GM21381 (cell line): ENCODE data around the gene EIF5A.
"Not testable (repeated sequence)": the region's sequence is repeated elsewhere in the genome, so short reads cannot be mapped to it uniquely, and the experiment has no call there.

Experiments
- ATAC-seq: cut with Tn5 transposase; IDR thresholded peaks from one replicate; pipeline ENCODE4 v1.9.1; 2021; ENCODE audit warnings: mild to moderate bottlenecking, moderate library complexity; ENCODE audit not compliant: unreplicated experiment

Gene EIF5A

GRCh38 chr17:7329374-7329996, 22.1 kb downstream of the EIF5A start:
- peak; percentile 56 for ATAC-seq

DNA sequence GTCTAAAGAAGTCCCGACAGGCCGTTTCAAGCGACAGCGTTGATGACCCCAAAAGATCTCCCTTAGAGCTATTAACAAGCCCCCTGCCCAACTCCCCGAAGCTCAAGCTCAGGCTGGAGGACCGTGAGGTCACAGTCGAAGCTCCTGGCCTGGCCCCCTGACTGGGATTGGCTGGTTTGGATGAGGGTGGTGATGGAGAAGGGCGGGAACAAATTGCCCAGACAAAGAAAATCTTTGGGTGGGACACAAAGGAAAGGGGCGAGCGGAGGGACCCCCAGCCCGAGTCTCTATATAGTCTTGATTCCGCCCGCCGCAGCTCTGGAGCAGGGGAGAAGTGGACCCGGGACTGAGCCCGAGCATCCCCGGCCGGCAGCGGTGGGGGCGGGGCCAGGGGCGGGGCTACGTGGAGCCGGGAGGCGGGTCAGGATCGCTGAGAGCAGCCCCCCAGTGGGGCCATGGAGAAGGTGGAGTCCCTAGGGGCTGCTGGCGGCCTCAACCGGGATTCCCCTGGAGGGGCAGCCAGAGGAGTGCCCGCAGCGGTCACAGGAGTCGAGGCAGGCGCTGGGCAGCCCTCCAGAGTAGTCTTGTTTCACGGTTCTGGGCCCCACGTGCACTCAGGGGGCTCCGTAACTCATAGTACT, 22.7 kb downstream of the EIF5A start:
- ATAC-seq: peak; percentile 36

- no peak for ATAC-seq
Observed at GRCh38 chr17:7330638-7331015, 23.2 kb downstream of the EIF5A start.

GRCh38 chr17:7332111-7332510, 24.7 kb downstream of the EIF5A start:
- ATAC-seq: no peak

GRCh38 chr17:7332600-7333069, 25.2 kb downstream of the EIF5A start:
- not testable (repeated sequence) for ATAC-seq

DNA sequence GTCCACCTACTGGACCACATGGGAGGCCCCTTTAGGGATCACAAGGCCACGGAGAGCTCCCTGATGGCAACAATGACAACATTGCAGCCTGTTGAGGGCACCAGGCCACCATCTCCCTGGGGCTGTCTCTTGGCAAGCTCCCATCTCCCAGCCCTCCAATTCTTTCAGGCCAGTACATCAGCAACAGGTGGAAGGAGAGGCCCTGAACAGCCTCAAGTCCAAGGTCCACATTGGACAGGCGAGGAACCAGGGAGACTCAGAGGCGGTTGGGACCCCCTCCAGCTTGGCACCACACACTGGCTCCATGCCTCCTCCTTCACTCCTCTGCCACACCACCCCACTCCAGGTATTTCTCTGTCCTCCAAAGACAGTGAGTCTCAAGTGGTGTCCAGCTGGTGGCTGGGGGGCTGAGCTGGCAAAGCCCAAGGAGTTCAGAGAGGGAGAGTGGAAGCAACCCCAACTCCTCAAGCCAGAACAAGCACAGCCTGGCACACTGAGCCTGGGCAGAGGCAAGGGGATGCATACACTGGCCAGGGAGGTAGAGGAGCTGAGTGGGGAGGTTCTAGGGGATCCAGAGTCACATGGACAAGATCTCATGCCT, 27.6 kb downstream of the EIF5A start:
- ATAC-seq: no peak

GRCh38 chr17:7335765-7336164, 28.3 kb downstream of the EIF5A start:
- ATAC-seq: not testable (repeated sequence)

GRCh38 chr17:7336240-7337175, 29.1 kb downstream of the EIF5A start, which contains the start of gene ACAP1:
Gene ACAP1, plus strand, starts transcription at chr17:7336529. Its CDS starts 206 bp downstream, at chr17:7336735.
- peak; percentile 67 for ATAC-seq

GRCh38 chr17:7337600-7337999, 30.2 kb downstream of the EIF5A start:
- not testable (repeated sequence) for ATAC-seq

- ATAC-seq: no peak
Observed at GRCh38 chr17:7340179-7340578, 32.8 kb downstream of the EIF5A start.

GRCh38 chr17:7341842-7342241, 34.4 kb downstream of the EIF5A start:
- ATAC-seq: no peak

DNA sequence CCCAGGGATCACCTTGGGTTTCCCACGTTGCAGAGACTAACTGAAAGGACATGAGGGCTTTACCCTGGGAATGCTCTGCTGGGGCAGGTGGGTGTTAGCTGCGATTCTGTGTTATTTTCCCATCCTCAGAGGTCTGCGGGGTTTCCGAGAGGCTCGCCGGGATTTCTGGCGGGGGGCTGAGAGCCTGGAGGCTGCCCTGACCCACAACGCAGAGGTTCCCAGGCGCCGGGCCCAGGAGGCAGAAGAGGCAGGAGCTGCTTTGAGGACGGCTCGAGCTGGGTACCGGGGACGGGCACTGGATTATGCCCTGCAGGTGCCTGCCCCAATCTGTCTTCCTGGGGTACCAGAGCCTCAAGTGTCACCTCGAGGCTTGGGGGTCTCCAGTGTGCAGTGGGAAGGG, 35.8 kb downstream of the EIF5A start:
- no peak for ATAC-seq

DNA sequence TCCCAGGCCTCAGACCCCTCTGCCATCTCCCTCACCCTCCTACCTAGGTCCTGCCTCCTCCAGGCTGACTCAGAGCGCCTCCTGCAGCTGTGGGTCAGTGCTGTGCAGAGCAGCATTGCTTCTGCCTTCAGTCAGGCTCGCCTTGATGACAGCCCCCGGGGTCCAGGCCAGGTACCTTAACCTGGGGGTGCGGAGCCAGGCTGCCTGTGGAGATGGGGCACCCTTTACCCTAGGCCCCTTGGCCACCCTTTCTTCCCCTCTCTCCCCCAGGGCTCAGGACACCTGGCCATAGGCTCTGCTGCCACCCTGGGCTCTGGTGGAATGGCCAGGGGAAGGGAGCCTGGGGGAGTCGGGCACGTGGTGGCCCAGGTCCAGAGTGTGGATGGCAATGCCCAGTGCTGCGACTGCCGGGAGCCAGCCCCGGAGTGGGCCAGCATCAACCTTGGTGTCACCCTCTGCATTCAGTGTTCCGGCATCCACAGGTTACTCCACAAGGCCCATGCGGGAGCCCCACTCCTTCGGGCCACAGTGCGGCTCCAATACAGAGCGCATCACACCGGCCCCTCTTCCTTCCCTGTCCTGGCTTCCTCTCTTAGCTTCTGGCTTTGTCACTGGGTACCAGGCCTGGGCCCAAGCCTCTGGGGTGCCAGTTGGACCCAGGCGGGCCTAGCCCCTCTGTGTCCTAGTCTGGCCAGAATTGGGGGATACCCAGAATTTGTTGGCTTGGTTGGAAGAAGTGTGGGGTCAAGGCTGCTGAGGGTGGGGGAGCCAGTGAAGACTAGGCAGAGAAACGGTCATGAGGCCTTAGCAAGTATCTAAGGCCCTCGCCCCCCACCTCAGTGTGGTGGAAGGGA, 39.6 kb downstream of the EIF5A start:
- ATAC-seq: no peak

DNA sequence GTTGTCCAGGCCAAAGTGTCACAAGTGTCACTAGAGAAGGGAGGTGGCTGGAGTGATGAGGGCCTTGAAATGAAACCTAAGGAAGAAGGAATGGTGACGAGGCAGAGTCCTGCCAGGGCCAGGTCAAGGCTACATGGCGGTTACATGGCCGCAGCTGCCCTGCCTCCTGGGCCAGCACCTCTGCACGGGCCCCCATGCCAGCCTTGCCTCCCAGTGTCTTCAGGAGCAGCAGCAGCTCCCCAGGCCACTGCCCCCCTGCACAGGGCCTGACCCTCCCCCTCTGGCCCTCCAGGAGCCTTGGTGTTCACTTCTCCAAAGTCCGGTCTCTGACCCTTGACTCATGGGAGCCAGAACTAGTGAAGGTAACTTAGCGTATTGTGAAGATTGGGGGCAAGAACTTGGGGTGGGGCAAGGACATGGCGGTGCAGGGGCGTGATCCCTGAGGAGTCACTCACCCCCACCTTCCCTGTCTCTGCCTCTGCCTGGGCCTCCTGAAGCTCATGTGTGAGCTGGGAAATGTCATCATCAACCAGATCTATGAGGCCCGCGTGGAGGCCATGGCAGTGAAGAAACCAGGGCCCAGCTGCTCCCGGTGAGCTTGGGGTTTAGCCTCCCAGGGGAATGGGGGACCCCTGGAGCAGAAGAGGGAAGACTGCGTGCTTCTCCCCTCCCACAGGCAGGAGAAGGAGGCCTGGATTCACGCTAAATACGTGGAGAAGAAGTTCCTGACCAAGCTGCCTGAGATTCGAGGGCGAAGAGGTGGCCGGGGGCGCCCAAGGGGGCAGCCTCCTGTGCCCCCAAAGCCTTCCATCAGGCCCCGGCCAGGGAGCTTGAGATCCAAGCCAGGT, 40.4 kb downstream of the EIF5A start:
- no peak for ATAC-seq

- no peak for ATAC-seq
Observed at GRCh38 chr17:7348478-7349242, 41.2 kb downstream of the EIF5A start.

DNA sequence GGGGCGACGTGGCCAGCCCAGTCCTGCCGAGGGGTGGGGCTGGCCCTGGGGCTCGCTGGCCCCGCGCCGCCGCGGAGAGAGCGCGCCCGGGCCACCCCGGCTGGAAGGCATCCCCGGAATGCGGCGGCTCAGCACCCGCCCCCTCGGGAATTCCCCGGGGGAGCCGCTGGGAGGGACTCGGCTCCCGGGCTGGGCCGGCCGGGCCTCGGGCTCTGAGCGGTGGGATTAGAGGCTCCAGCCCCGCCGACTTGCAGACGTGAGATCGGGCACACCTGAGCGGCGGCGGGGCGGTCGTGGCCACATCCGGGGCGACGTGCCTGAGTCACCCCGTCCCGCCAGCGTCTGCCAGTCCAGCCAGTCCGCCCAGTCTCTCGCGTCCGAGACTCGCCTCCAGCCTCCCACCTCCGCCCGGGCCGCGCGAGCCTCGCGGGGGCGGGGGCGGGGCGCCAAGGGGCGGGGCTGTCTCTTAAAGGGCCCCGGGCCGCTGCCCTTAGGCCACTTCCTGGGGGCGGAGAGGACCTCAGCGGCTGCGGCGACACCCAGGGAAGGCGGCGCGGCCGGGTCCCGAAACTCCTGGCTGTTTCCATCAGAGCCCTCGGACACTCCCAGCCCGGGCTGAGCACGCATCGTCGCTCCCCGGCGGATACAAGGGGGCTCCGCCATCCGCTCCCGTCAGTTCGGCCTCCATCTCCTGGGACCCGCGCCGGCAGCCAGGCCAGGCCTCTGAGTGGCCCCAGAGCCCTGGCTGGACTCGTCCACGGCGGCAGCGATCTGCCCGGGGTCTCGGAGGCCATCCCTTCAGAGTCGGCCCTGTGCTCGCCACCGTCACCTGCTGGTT, 44.5 kb downstream of the EIF5A start, which contains the start of gene KCTD11:
TSS of gene KCTD11 (plus strand) at position 498 of the 838 bp plus-strand sequence.
- peak; percentile 60 for ATAC-seq

DNA sequence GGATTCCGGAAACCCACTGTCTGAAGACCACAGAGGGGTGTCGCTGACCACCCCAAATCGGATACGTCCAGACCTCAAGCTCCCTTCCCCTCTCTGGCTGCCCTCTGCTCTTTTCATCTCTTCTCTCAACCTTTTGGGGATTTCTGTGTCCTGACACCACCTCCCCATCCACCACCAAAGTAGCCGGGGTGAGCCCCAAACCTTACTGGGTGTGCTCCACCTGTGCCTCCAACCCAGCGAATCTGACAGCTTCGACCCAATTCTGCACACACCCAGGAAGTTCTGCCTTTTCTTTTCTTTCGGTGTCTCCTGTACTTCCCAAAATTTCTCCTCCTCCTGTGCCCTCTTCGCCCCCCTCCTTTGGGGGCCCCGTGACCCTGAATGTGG, 45.1 kb downstream of the EIF5A start:
- no peak for ATAC-seq
